GM18520 (cell line): ENCODE results near the gene ETS2.

ENCODE experiments used
- ATAC-seq: cut with Tn5 transposase; IDR thresholded peaks from one replicate; pipeline ENCODE4 v1.9.1; 2021; ENCODE audit not compliant: unreplicated experiment

The ETS2 gene

GRCh38 chr21:38777531-38777930 lies 28.2 kb upstream of the ETS2 start:
- no peak for ATAC-seq

GRCh38 chr21:38780879-38781278 lies 24.9 kb upstream of the ETS2 start:
- ATAC-seq = no peak

- no peak for ATAC-seq
Measured at GRCh38 chr21:38784458-38785266, 21.1 kb upstream of the ETS2 start.

GRCh38 chr21:38785483-38785882 lies 20.2 kb upstream of the ETS2 start:
- no peak for ATAC-seq

- no peak for ATAC-seq
Measured at GRCh38 chr21:38787016-38787415, 18.7 kb upstream of the ETS2 start.

GRCh38 chr21:38787461-38788274 lies 18.1 kb upstream of the ETS2 start:
- no peak for ATAC-seq

GRCh38 chr21:38788275-38788905 lies 17.3 kb upstream of the ETS2 start:
- no peak for ATAC-seq

- no peak for ATAC-seq
Measured at GRCh38 chr21:38789275-38789674, 16.5 kb upstream of the ETS2 start.

GRCh38 chr21:38790059-38790458 lies 15.7 kb upstream of the ETS2 start:
- no peak for ATAC-seq

- no peak for ATAC-seq
Measured at GRCh38 chr21:38790961-38791360, 14.8 kb upstream of the ETS2 start.

- ATAC-seq = no peak
Measured at GRCh38 chr21:38792676-38793459, 12.9 kb upstream of the ETS2 start.

- ATAC-seq = no peak
Measured at GRCh38 chr21:38793926-38794713, 11.6 kb upstream of the ETS2 start.

GRCh38 chr21:38794978-38795377 lies 10.8 kb upstream of the ETS2 start:
- ATAC-seq = no peak

GRCh38 chr21:38795475-38795874 lies 10.3 kb upstream of the ETS2 start:
- no peak for ATAC-seq

- no peak for ATAC-seq
Measured at GRCh38 chr21:38796424-38796823, 9.3 kb upstream of the ETS2 start.

- no peak for ATAC-seq
Measured at GRCh38 chr21:38797470-38797869, 8.3 kb upstream of the ETS2 start.

GRCh38 chr21:38798081-38798480 lies 7.6 kb upstream of the ETS2 start:
- no peak for ATAC-seq

- ATAC-seq = no peak
Measured at GRCh38 chr21:38798481-38798882, 7.2 kb upstream of the ETS2 start.

GRCh38 chr21:38800046-38800758 lies 5.5 kb upstream of the ETS2 start:
- ATAC-seq = no peak
